Astrocyte (in vitro differentiated cells and primary cell): ENCODE results near the gene STRN4. TPM values are rescaled to one million over a fixed set of nuclear protein-coding genes. Genes with fewer than 3 reads are reported as not detected.

Experiments used
- microRNA-seq: library from miRNA; unstranded; fragments of <30 nt; microRNA quantifications from one replicate; pipeline ENCODE4 v1.2.0, GENCODE V29; 2020
- total RNA-seq: library from RNA; stranded (reverse); gene quantifications from 2 replicates; pipeline ENCODE4 v1.2.1, GENCODE V29; 2021

STRN4 gene
- total RNA-seq, 1 donor from 2014 or later: 80.8 TPM

Small RNAs within 50 kb of the gene (microRNA-seq; reads per million reads assigned to microRNA genes)
- 9.3 reads per million, percentile 34 among the genes with 10 or more reads in this experiment for gene MIR320E

Other genes with a start within 250 kb of the STRN4 start
- 334 and 343 TPM in 2 replicates for gene CALM3, start 145.1 kb downstream of the STRN4 start, total RNA-seq
- 0.50 and 0.52 TPM in 2 replicates for gene PTGIR, start 121.4 kb downstream of the STRN4 start, total RNA-seq
- gene GNG8, start 110.2 kb downstream of the STRN4 start, total RNA-seq: not detected in 2 replicates
- gene DACT3, start 85.3 kb downstream of the STRN4 start, total RNA-seq: 19.8 and 27.7 TPM in 2 replicates
- 45.8 and 54.6 TPM in 2 replicates for gene PRKD2, start 29.3 kb downstream of the STRN4 start, total RNA-seq
- 25.1 and 28.1 TPM in 2 replicates for gene FKRP, start 393 bp downstream of the STRN4 start, total RNA-seq
- gene SLC1A5, start 42.1 kb upstream of the STRN4 start, total RNA-seq: 233 and 270 TPM in 2 replicates
- gene AP2S1, start 104.4 kb upstream of the STRN4 start, total RNA-seq: 262 and 278 TPM in 2 replicates
- 55.2 and 57.9 TPM in 2 replicates for gene ARHGAP35, start 114.5 kb upstream of the STRN4 start, total RNA-seq